Type B pancreatic cell (in vitro differentiated cells): ENCODE measurements around the gene ARID1A. TPM values are rescaled to one million over a fixed set of nuclear protein-coding genes. Genes with fewer than 3 reads are reported as not detected.

Experiments
- DNase-seq: peaks from one replicate; pipeline ENCODE4 v3.0.0; 2021; ENCODE audit warnings: mixed read lengths; ENCODE audit not compliant: unreplicated experiment; ENCODE audit errors: extremely low spot score
- H3K27ac Mint-ChIP-seq: 2 replicates; pipeline ENCODE4 v1.8.0; 2021; ENCODE audit warnings: mild to moderate bottlenecking, mixed read lengths
- H3K27me3 Mint-ChIP-seq: 2 replicates; pipeline ENCODE4 v1.8.0; 2021; ENCODE audit warnings: mixed read lengths
- H3K36me3 Mint-ChIP-seq: 2 replicates; pipeline ENCODE4 v1.8.0; 2021; ENCODE audit warnings: mixed read lengths
- H3K4me1 Mint-ChIP-seq: one replicate; pipeline ENCODE4 v1.8.0; 2021; ENCODE audit warnings: mixed read lengths; ENCODE audit not compliant: unreplicated experiment
- H3K4me3 Mint-ChIP-seq: 2 replicates; pipeline ENCODE4 v1.8.0; 2021; ENCODE audit warnings: mild to moderate bottlenecking, mixed read lengths
- H3K9me3 Mint-ChIP-seq: 2 replicates; pipeline ENCODE4 v1.8.0; 2021; ENCODE audit warnings: mixed read lengths
- total RNA-seq: library from RNA; stranded (reverse); gene quantifications from 2 replicates; pipeline ENCODE4 v1.2.1, GENCODE V29; 2021; ENCODE audit warnings: low replicate concordance
- TF ChIP-seq, protein P1 (sequence below): fragments of 200-600 bp; sonication (generic); conservative IDR thresholded peaks from 2 replicates; pipeline ENCODE4 v1.5.0; 2021; ENCODE audit warnings: antibody characterized with exemption, mild to moderate bottlenecking

ARID1A gene
- total RNA-seq, 1 donor from 2014 or later, result 121 TPM

DNA sequence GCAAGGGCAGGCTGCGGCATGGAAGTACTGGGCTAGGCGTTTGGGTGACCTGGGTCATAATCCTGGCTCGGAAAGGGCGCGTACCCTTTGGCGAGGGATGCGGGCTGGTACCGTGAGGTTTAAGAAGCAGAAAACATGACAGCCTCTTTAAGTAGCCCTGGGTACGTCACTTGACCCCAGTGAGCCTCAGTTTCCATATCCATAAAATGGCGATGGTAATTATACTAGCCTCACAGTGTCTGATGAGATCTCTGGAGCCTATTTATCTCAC is 92.6 kb downstream of the ARID1A start:
- Mint-ChIP-seq H3K4me1 (peaks cover 55% of the 10 kb centered on the region), H3K27ac (peak overlapping the region; percentile 99), H3K27me3 (no peaks in the 10 kb centered on the region), H3K4me3 (peak overlapping the region; percentile 99), H3K9me3 (no peaks in the 10 kb centered on the region), H3K36me3 (peaks cover 3% of the 10 kb centered on the region)
- no peak for DNase-seq
- TF ChIP-seq, protein P1, sequence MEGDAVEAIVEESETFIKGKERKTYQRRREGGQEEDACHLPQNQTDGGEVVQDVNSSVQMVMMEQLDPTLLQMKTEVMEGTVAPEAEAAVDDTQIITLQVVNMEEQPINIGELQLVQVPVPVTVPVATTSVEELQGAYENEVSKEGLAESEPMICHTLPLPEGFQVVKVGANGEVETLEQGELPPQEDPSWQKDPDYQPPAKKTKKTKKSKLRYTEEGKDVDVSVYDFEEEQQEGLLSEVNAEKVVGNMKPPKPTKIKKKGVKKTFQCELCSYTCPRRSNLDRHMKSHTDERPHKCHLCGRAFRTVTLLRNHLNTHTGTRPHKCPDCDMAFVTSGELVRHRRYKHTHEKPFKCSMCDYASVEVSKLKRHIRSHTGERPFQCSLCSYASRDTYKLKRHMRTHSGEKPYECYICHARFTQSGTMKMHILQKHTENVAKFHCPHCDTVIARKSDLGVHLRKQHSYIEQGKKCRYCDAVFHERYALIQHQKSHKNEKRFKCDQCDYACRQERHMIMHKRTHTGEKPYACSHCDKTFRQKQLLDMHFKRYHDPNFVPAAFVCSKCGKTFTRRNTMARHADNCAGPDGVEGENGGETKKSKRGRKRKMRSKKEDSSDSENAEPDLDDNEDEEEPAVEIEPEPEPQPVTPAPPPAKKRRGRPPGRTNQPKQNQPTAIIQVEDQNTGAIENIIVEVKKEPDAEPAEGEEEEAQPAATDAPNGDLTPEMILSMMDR, result no peak

DNA sequence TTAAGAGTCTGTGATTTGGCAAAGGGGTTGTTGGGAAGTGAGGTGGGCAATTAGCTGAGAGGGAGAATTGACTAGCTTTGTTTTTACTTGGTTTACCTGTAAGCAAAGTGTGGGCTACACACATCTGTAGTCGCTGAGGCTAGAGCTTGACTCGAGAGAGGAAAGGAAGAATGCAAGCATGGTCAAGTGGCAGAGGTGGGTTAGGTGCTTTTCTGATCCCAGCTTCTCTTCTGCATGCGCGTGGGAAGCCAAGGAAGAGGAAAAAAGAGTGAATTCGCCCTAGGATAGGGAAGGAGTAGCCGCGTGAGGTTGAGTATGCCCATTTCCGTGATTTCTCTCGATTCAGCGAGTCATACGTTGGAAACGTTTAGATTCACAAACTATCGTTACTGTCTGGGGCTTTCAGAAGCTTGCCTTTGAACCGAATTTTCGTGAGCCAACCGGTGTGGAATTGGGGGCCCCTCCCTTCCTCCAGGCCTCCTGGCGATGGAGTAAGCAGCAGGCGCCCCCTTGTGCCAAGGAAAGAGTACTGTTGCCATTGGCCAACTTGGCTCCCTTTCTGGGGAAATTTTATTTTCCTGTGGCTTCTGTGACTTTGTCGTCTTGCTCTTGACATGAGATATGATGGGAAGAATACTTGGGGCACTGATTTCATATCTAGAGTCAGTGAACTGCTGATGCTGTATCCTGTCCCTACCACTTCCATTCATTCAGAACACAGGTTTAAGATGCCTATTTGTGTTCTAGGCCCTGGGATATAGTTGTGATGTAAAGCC is 93.2 kb downstream of the ARID1A start:
- H3K36me3 Mint-ChIP-seq, result peaks cover 3% of the 10 kb centered on the region
- peak overlapping the region; percentile 99 for H3K4me3 Mint-ChIP-seq
- TF ChIP-seq, protein P1, result peak; percentile 98
- DNase-seq, result peak; percentile 84
- H3K27ac Mint-ChIP-seq, result peak overlapping the region; percentile 99
- no peaks in the 10 kb centered on the region for H3K27me3 Mint-ChIP-seq
- H3K9me3 Mint-ChIP-seq, result no peaks in the 10 kb centered on the region
- H3K4me1 Mint-ChIP-seq, result peaks cover 49% of the 10 kb centered on the region

DNA sequence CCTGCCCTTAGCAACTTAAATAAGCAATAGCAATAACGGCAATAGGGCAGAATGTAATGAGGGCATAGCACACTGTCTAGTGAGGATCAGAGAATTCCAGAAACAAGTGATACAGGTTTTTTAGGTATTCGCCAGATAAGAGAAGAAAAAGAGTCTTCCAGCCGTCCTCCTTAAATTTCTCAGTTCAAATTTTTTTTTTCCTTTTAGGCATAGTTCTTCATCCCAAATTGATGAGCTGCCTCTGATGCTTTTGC is 93.7 kb downstream of the ARID1A start:
- Mint-ChIP-seq H3K36me3 (peaks cover 4% of the 10 kb centered on the region), H3K4me3 (peak overlapping the region; percentile 99), H3K27ac (peak overlapping the region; percentile 99), H3K9me3 (no peaks in the 10 kb centered on the region), H3K4me1 (peaks cover 44% of the 10 kb centered on the region), H3K27me3 (no peaks in the 10 kb centered on the region)
- TF ChIP-seq, protein P1, result no peak
- DNase-seq, result no peak

DNA sequence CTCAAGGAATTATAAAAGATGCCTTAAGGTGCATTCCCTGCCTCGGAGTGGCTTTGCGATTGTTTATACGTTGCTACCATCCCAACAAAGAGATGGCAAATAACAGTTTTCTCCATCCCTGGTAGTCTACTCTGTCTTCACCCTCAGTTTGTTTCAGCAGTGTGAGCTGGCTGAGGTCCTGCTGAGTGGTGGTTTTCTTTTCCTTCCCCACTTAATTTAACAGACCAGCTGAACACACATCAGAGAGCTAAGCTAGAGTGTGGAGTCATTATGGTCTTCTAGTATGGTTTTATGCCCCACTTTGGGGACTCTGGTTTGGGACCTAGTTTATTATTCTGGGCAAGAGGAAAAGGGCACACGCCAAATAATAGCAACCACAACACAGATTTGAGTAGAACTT is 94.1 kb downstream of the ARID1A start:
- no peaks in the 10 kb centered on the region for H3K9me3 Mint-ChIP-seq
- TF ChIP-seq, protein P1, result no peak
- no peaks in the 10 kb centered on the region for H3K27me3 Mint-ChIP-seq
- peaks cover 42% of the 10 kb centered on the region for H3K4me1 Mint-ChIP-seq
- peak overlapping the region; percentile 99 for H3K27ac Mint-ChIP-seq
- no peak for DNase-seq
- peaks cover 8% of the 10 kb centered on the region for H3K36me3 Mint-ChIP-seq
- H3K4me3 Mint-ChIP-seq, result peak overlapping the region; percentile 67

DNA sequence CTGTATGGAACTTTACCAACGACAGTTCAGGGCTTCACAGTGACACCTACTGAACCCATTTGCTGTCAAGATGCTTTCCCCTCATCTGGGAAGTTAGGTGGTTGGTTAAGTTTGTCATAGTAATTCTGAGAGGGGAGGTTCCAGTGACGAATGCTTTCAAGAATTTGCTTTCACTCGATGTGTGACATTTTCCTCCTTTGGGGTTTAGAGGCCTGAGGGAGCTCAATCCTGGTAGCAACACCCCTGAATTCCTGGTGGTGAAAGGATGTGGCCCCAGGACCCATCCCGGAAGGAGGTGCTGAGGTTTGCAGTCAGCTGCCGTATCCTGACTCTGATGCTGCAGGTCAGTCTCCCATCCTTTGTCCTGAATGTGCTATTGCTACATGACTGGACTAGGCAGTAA is 94.7 kb downstream of the ARID1A start:
- Mint-ChIP-seq H3K27ac (peak overlapping the region; percentile 99), H3K4me3 (no peak overlapping the region), H3K9me3 (no peaks in the 10 kb centered on the region), H3K4me1 (peaks cover 35% of the 10 kb centered on the region), H3K27me3 (no peaks in the 10 kb centered on the region), H3K36me3 (peaks cover 10% of the 10 kb centered on the region)
- no peak for DNase-seq
- TF ChIP-seq, protein P1, result no peak

DNA sequence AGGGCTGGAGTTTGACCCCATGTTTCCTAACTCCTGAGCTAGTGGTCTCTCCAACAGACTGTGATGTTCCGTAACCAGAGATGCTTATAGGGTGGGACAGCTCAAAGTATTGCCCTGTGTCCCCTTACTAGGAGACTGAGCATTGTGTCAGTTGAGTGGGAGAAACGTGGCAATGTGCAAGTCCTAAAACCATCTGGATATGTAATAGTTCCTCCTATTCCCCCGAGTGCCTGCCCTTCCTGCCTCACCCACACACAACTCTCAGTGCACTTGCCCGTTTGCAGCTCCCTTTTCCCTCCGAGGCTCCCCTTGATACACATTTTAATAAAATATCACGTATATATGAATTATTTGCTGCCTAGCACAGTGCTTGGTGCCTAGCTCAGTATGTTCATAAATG is 95.3 kb downstream of the ARID1A start:
- peaks cover 10% of the 10 kb centered on the region for H3K36me3 Mint-ChIP-seq
- no peak overlapping the region for H3K4me3 Mint-ChIP-seq
- peak overlapping the region; percentile 30 for H3K27ac Mint-ChIP-seq
- H3K4me1 Mint-ChIP-seq, result peaks cover 29% of the 10 kb centered on the region
- no peaks in the 10 kb centered on the region for H3K27me3 Mint-ChIP-seq
- H3K9me3 Mint-ChIP-seq, result no peaks in the 10 kb centered on the region
- DNase-seq, result no peak
- TF ChIP-seq, protein P1, result no peak
